GM12891 (cell line): ENCODE measurements around the gene KIF26A.

Experiments used
- DNase-seq: peaks from one replicate; pipeline ENCODE4 v3.0.0; 2011; ENCODE audit warnings: low spot score; ENCODE audit not compliant: insufficient read length
- FAIRE-seq: peaks from 2 replicates; lab custom pipeline; 2011; peaks lifted over from hg19 to GRCh38; lab: Jason Lieb, UNC
- PAX5 ChIP-seq: IDR thresholded peaks from 2 replicates; pipeline ENCODE4 v1.6.1; 2011; ENCODE audit warnings: low read length, moderate library complexity, mild to moderate bottlenecking; ENCODE audit not compliant: insufficient read depth, severe bottlenecking
- POLR2A ChIP-seq: IDR thresholded peaks from 2 replicates; pipeline ENCODE4 v1.6.1; 2011; ENCODE audit warnings: low read depth, low read length, control low read depth
- POLR2AphosphoS5 ChIP-seq: IDR thresholded peaks from 2 replicates; pipeline ENCODE4 v1.6.1; 2011; ENCODE audit warnings: low read depth, low read length, control low read depth
- POU2F2 ChIP-seq: IDR thresholded peaks from 2 replicates; pipeline ENCODE4 v1.6.1; 2011; ENCODE audit warnings: low read depth, mild to moderate bottlenecking, control low read depth, low read length, moderate library complexity
- SPI1 ChIP-seq: IDR thresholded peaks from 2 replicates; pipeline ENCODE4 v1.6.1; 2011; ENCODE audit warnings: low read depth, low read length, control low read depth
- TAF1 ChIP-seq: IDR thresholded peaks from 2 replicates; pipeline ENCODE4 v1.6.1; 2011; ENCODE audit warnings: low read depth, low read length, control low read depth

The KIF26A gene

GRCh38 chr14:104175041-104175440 lies 36.7 kb downstream of the KIF26A start:
- TF ChIP-seq POU2F2 (no peak), TAF1 (no peak), PAX5 (no peak), SPI1 (no peak), POLR2AphosphoS5 (no peak), POLR2A (no peak)
- DNase-seq (no peak), FAIRE-seq (no peak)

- FAIRE-seq (no peak), DNase-seq (no peak)
- TF ChIP-seq POU2F2, result no peak
- no peak for TF ChIP-seq TAF1
- no peak for TF ChIP-seq SPI1
- TF ChIP-seq PAX5, result no peak
- no peak for TF ChIP-seq POLR2AphosphoS5
- TF ChIP-seq POLR2A, result no peak
Observed at GRCh38 chr14:104175811-104176210, 37.4 kb downstream of the KIF26A start.

- no peak for FAIRE-seq
- TF ChIP-seq POU2F2 (no peak), TAF1 (no peak), POLR2A (no peak), PAX5 (no peak), SPI1 (no peak), POLR2AphosphoS5 (no peak)
Observed at GRCh38 chr14:104176611-104177010, 38.2 kb downstream of the KIF26A start.

GRCh38 chr14:104177411-104177810 lies 39.0 kb downstream of the KIF26A start:
- TF ChIP-seq POU2F2, result no peak
- TF ChIP-seq TAF1, result no peak
- no peak for TF ChIP-seq POLR2A
- TF ChIP-seq POLR2AphosphoS5, result no peak
- TF ChIP-seq PAX5, result no peak
- no peak for TF ChIP-seq SPI1
- DNase-seq (no peak), FAIRE-seq (no peak)

More at GRCh38 chr14:104176611-104177010, 38.2 kb downstream of the KIF26A start:
- no peak for DNase-seq

- FAIRE-seq, result no peak
- no peak for TF ChIP-seq TAF1
- no peak for TF ChIP-seq POLR2AphosphoS5
- no peak for TF ChIP-seq SPI1
- no peak for TF ChIP-seq PAX5
- DNase-seq, result no peak
Observed at GRCh38 chr14:104178279-104178678, 39.9 kb downstream of the KIF26A start.

- TF ChIP-seq PAX5 (no peak), POLR2A (no peak), POU2F2 (no peak), SPI1 (no peak), TAF1 (no peak), POLR2AphosphoS5 (no peak)
- no peak for FAIRE-seq
- no peak for DNase-seq
Observed at GRCh38 chr14:104179126-104179525, 40.7 kb downstream of the KIF26A start.

- FAIRE-seq, result no peak
- TF ChIP-seq POLR2AphosphoS5 (no peak), POU2F2 (no peak), TAF1 (no peak), PAX5 (no peak), POLR2A (no peak)
Observed at GRCh38 chr14:104179564-104180129, 41.3 kb downstream of the KIF26A start.

GRCh38 chr14:104180561-104181165 lies 42.3 kb downstream of the KIF26A start:
- FAIRE-seq (no peak), DNase-seq (no peak)
- no peak for TF ChIP-seq TAF1
- TF ChIP-seq POLR2A, result no peak
- TF ChIP-seq POU2F2, result no peak
- TF ChIP-seq PAX5, result no peak
- no peak for TF ChIP-seq SPI1
- no peak for TF ChIP-seq POLR2AphosphoS5

More at GRCh38 chr14:104179564-104180129, 41.3 kb downstream of the KIF26A start:
- DNase-seq, result no peak

GRCh38 chr14:104181761-104182530 lies 43.6 kb downstream of the KIF26A start:
- FAIRE-seq (no peak), DNase-seq (no peak)
- TF ChIP-seq TAF1, result no peak
- TF ChIP-seq POLR2A, result no peak
- TF ChIP-seq PAX5, result no peak
- TF ChIP-seq POLR2AphosphoS5, result no peak
- TF ChIP-seq SPI1, result no peak
